ENCODE measurements around the gene ATP6V0D1.

The ATP6V0D1 gene

GRCh38 chr16:67459066-67459860 lies 21.7 kb downstream of the ATP6V0D1 start:
- Histone ChIP-seq H3K27ac (ENCODE audit: low read length) (no peak overlapping the region), H3K36me3 (replicated peaks; ENCODE audit: insufficient read depth, low read length) (no peaks in the 10 kb centered on the region), H3K4me3 (ENCODE audit: low read length) (no peak overlapping the region), H2AFZ (ENCODE audit: low read length) (no peak overlapping the region), H3K9ac (ENCODE audit: low read length) (no peak overlapping the region), H3K9me2 (replicated peaks; ENCODE audit: insufficient read depth, low read length) (no peaks in the 10 kb centered on the region), H3K27me3 (replicated peaks; ENCODE audit: insufficient read depth, low read length) (no peaks in the 10 kb centered on the region), H3F3A (ENCODE audit: insufficient read depth, low read length) (no peaks in the 10 kb centered on the region; the same call in 1 of the 2 replicates), H3K9me3 (replicated peaks; ENCODE audit: insufficient read depth, low read length) (no peaks in the 10 kb centered on the region), H3K4me2 (ENCODE audit: low read depth, low read length) (no peak overlapping the region), H3K4me1 (ENCODE audit: low read length) (no peaks in the 10 kb centered on the region), H4K20me1 (ENCODE audit: insufficient read depth, low read length) (no peaks in the 10 kb centered on the region), H3K79me2 (ENCODE audit: low read length) (peaks cover 73% of the 10 kb centered on the region)
- DNase-seq, result no peak
- TF ChIP-seq, protein P1, sequence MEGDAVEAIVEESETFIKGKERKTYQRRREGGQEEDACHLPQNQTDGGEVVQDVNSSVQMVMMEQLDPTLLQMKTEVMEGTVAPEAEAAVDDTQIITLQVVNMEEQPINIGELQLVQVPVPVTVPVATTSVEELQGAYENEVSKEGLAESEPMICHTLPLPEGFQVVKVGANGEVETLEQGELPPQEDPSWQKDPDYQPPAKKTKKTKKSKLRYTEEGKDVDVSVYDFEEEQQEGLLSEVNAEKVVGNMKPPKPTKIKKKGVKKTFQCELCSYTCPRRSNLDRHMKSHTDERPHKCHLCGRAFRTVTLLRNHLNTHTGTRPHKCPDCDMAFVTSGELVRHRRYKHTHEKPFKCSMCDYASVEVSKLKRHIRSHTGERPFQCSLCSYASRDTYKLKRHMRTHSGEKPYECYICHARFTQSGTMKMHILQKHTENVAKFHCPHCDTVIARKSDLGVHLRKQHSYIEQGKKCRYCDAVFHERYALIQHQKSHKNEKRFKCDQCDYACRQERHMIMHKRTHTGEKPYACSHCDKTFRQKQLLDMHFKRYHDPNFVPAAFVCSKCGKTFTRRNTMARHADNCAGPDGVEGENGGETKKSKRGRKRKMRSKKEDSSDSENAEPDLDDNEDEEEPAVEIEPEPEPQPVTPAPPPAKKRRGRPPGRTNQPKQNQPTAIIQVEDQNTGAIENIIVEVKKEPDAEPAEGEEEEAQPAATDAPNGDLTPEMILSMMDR (IDR thresholded peaks at IDR 0.05; ENCODE audit: low read length), result no peak
- TF ChIP-seq EZH2 (optimal IDR thresholded peaks at IDR 0.05; ENCODE audit: low read depth, low read length) (no peak), EZH2phosphoT487 (IDR thresholded peaks at IDR 0.05; ENCODE audit: low read length) (no peak)

DNA sequence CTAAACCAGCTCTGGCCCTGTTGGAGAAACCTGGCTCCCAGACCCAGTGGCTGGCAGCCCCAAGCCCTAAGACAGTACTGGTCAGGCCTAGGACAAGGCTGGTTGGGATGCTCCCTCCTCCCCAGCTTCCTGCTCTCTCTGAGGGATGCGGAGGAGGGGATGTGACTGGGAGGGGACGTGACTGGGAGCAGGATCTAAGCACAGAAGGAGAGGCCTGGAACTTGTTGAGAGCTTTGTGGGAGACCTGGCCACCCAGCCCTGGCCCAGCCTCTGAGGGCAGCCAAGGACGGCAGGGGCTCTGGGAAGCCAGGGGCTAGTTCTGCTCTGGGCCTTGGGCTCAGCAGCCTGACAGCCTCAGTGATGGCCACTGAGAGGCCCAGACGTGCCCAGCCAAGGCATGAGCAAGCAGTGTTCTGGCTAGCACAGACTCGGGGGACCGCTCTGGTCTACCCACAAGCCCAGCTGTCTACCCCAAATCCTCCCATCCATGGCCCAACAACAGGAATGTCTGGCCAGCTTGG lies 22.8 kb downstream of the ATP6V0D1 start:
- Histone ChIP-seq H3F3A (ENCODE audit: insufficient read depth, low read length) (no peaks in the 10 kb centered on the region; the same call in 1 of the 2 replicates), H2AFZ (ENCODE audit: low read length) (no peak overlapping the region), H3K4me3 (ENCODE audit: low read length) (no peak overlapping the region), H3K9me2 (replicated peaks; ENCODE audit: insufficient read depth, low read length) (no peaks in the 10 kb centered on the region), H3K36me3 (replicated peaks; ENCODE audit: insufficient read depth, low read length) (no peaks in the 10 kb centered on the region), H3K4me2 (ENCODE audit: low read depth, low read length) (no peak overlapping the region), H3K79me2 (ENCODE audit: low read length) (peaks cover 63% of the 10 kb centered on the region), H3K9ac (ENCODE audit: low read length) (no peak overlapping the region), H3K27me3 (replicated peaks; ENCODE audit: insufficient read depth, low read length) (no peaks in the 10 kb centered on the region), H3K4me1 (ENCODE audit: low read length) (no peaks in the 10 kb centered on the region), H3K27ac (ENCODE audit: low read length) (no peak overlapping the region), H4K20me1 (ENCODE audit: insufficient read depth, low read length) (no peaks in the 10 kb centered on the region), H3K9me3 (replicated peaks; ENCODE audit: insufficient read depth, low read length) (no peaks in the 10 kb centered on the region)
- DNase-seq, result no peak
- TF ChIP-seq EZH2phosphoT487 (IDR thresholded peaks at IDR 0.05; ENCODE audit: low read length), result no peak
- no peak for TF ChIP-seq EZH2 (optimal IDR thresholded peaks at IDR 0.05; ENCODE audit: low read depth, low read length)
- TF ChIP-seq, protein P1 (IDR thresholded peaks at IDR 0.05; ENCODE audit: low read length), result no peak

GRCh38 chr16:67457611-67458010 lies 23.3 kb downstream of the ATP6V0D1 start:
- DNase-seq, result no peak
- no peaks in the 10 kb centered on the region for H3K9me2 ChIP-seq (replicated peaks; ENCODE audit: insufficient read depth, low read length)
- no peak overlapping the region for H2AFZ ChIP-seq (ENCODE audit: low read length)
- no peaks in the 10 kb centered on the region for H4K20me1 ChIP-seq (ENCODE audit: insufficient read depth, low read length)
- no peaks in the 10 kb centered on the region for H3K27me3 ChIP-seq (replicated peaks; ENCODE audit: insufficient read depth, low read length)
- no peak overlapping the region for H3K9ac ChIP-seq (ENCODE audit: low read length)
- H3K36me3 ChIP-seq (replicated peaks; ENCODE audit: insufficient read depth, low read length), result no peaks in the 10 kb centered on the region
- no peak overlapping the region for H3K27ac ChIP-seq (ENCODE audit: low read length)
- peaks cover 57% of the 10 kb centered on the region for H3K79me2 ChIP-seq (ENCODE audit: low read length)
- H3K4me1 ChIP-seq (ENCODE audit: low read length), result no peaks in the 10 kb centered on the region
- no peak overlapping the region for H3K4me3 ChIP-seq (ENCODE audit: low read length)
- H3K9me3 ChIP-seq (replicated peaks; ENCODE audit: insufficient read depth, low read length), result no peaks in the 10 kb centered on the region
- TF ChIP-seq EZH2 (optimal IDR thresholded peaks at IDR 0.05; ENCODE audit: low read depth, low read length) (no peak), EZH2phosphoT487 (IDR thresholded peaks at IDR 0.05; ENCODE audit: low read length) (no peak)
- TF ChIP-seq, protein P1 (IDR thresholded peaks at IDR 0.05; ENCODE audit: low read length), result no peak
- H3F3A ChIP-seq (ENCODE audit: insufficient read depth, low read length), result no peaks in the 10 kb centered on the region; the same call in 1 of the 2 replicates
- no peak overlapping the region for H3K4me2 ChIP-seq (ENCODE audit: low read depth, low read length)
